ENCODE results near the gene AEBP1. TPM values are rescaled to one million over a fixed set of nuclear protein-coding genes. Genes with fewer than 3 reads are reported as not detected.

AEBP1 gene
- total and polyA plus RNA-seq, 9 of the 15 experiments (the other 6 are each of a cell fraction or from before 2014, with no cell fraction given), result 0.03 to 0.78 (median 0.30) TPM; not detected in 2

DNA sequence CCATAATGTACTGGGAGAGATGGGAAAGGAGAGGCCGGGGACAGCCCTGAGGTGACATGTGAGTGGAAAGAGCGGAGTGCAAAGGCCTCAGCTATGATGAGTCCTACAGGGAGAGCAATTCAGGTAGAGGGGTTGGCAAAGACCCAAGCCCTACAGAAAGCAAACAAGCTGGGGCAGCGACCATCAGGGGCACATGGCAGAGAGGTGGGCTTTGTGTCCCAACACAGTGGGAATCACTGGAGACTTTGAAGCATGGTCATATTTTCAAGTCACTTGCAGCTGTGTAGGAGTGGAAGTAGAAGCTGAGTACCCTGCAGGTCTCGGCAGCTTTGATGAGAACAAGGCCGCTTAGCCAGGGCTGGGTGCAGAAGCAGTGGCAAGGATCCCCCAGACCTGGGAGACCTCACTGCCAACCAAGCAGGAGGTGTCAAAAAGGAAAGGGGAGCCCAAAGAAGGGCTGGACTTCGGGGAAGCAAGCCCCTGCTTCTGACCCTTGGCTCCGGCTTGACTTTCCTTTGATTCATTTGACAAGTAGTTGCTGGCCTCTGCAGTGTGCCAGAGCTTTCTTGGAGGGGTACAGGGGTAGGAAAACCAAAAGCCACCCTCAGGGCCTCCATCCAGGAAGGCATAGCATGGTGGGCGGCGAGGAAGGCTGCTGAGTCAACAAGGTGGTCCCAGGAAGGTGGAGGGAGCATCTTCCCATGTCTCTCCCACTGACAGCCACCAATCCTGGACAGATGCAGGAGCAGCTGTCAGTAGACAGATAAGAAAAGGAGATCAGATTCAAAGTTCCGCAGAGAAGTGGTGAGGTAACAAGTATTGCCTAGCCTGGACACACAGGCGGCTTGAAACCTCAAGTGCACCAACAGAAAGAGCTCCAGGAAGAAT is 36.8 kb upstream of the AEBP1 start:
- no peaks in the 10 kb centered on the region for H3K9me3 ChIP-seq (replicated peaks; ENCODE audit: control insufficient read depth, insufficient read depth, low read depth, low read length)
- H4K20me1 ChIP-seq (replicated peaks; ENCODE audit: control insufficient read depth, insufficient read depth, low read length), result peaks cover 10% of the 10 kb centered on the region; the same call in 1 of the 2 replicates
- no peak overlapping the region for H2AFZ ChIP-seq (ENCODE audit: low read depth, low read length)
- no peak overlapping the region for H3K27ac ChIP-seq (ENCODE audit: extremely low read depth, low read depth, low read length)
- CTCF ChIA-PET (ENCODE audit: low intra/inter-chr PET ratio), result no interaction called here
- in situ Hi-C loops (cut with MboI) (no loop called here), intact Hi-C loops (cut with micrococcal nuclease) (loop anchor here (5.0 kb wide), 1 partner anchor 45 kb away; no protein-coding TSS in a partner anchor)
- H3K27me3 ChIP-seq (ENCODE audit: control insufficient read depth in 2 of 2, insufficient read depth in 2 of 2, low read length in 2 of 2), result peaks cover 0 to 14% of the 10 kb centered on the region in 2 experiments; a peak in 2 of 5 replicates
- H3K79me2 ChIP-seq (ENCODE audit: control insufficient read depth, insufficient read depth, low read length), result no peaks in the 10 kb centered on the region
- peaks cover 4% of the 10 kb centered on the region for H3K9me1 ChIP-seq (ENCODE audit: control insufficient read depth, insufficient read depth, low read length)
- DNase-seq (ENCODE audit: extremely low read depth in 1 of 4, low spot score in 3 of 4) (peak in 1 of 4 experiments; percentile 51), ATAC-seq (peak; percentile 26), FAIRE-seq (peak; percentile 70)
- WGBS (ENCODE audit: insufficient coverage, low coverage, missing lambda C conversion rate), result 13% methylated on average over 11 of the region's 11 CpGs
- no peak overlapping the region for H3K4me3 ChIP-seq
- no peaks in the 10 kb centered on the region for H3K36me3 ChIP-seq (ENCODE audit: control insufficient read depth, insufficient read depth, low read length)
- H3K4me2 ChIP-seq (ENCODE audit: insufficient read depth, low read length), result no peak overlapping the region
- peak overlapping the region in 1 of 2 experiments; percentile 78; a peak in 1 of 4 replicates for H3K9ac ChIP-seq (ENCODE audit: insufficient read depth in 1 of 2, low read depth in 2 of 2, low read length in 2 of 2)
- POLR2A ChIA-PET, result interaction anchor here (0.6 to 2.5 kb wide), 11 partner anchors 8 to 276 kb away, joined by 3 to 6 read pairs (median 3); partner anchors contain the start of gene YKT6
- H3K4me1 ChIP-seq (replicated peaks in 1 of 2; ENCODE audit: control insufficient read depth in 2 of 2, insufficient read depth in 2 of 2, low read length in 2 of 2), result peaks cover 6 to 36% of the 10 kb centered on the region in 2 experiments; a peak in 3 of 5 replicates
- no TSS peak for BruUV-seq (replicated peaks)
- TF ChIP-seq KDM1A (IDR thresholded peaks at IDR 0.05), result peak in 1 of 2 experiments; percentile 39; a peak in 1 of 4 replicates
- no peak for TF ChIP-seq ZNF165 (CRISPR knock-in tag; IDR thresholded peaks at IDR 0.05; ENCODE audit: borderline replicate concordance)
- TF ChIP-seq DDX20 (tag; IDR thresholded peaks at IDR 0.05; ENCODE audit: low read depth), result no peak
- TF ChIP-seq ERF (CRISPR knock-in tag; IDR thresholded peaks at IDR 0.05), result 0 out of 2 replicates have a peak, but pooled peaks have one; percentile 29
- no peak for TF ChIP-seq BCL6 (CRISPR knock-in tag; IDR thresholded peaks at IDR 0.05)
- TF ChIP-seq ZFX (CRISPR knock-in tag; IDR thresholded peaks at IDR 0.05), result no peak
- 0 out of 2 replicates have a peak, but pooled peaks have one; percentile 13 for TF ChIP-seq ZNF764 (CRISPR knock-in tag; IDR thresholded peaks at IDR 0.05; ENCODE audit: low read depth)
- TF ChIP-seq ELF2 (CRISPR knock-in tag; IDR thresholded peaks at IDR 0.05), result no peak
- TF ChIP-seq POLR2AphosphoS5 (IDR thresholded peaks at IDR 0.05; ENCODE audit: control insufficient read depth, insufficient read depth, low read depth, low read length), result 0 out of 2 replicates have a peak, but pooled peaks have one; percentile 8
- peak; percentile 49; the same call in 1 of the 2 replicates for TF ChIP-seq TEAD4 (IDR thresholded peaks at IDR 0.05; ENCODE audit: low read length)
- no peak for TF ChIP-seq TEAD4 (CRISPR knock-in tag; IDR thresholded peaks at IDR 0.05; ENCODE audit: borderline replicate concordance)
- TF ChIP-seq RCOR1 (IDR thresholded peaks at IDR 0.05; ENCODE audit: borderline replicate concordance in 1 of 2, low read depth in 2 of 2, low read length in 2 of 2), result peak in 1 of 2 experiments; percentile 64; a peak in 1 of 4 replicates
- TF ChIP-seq ZNF76 (CRISPR knock-in tag; IDR thresholded peaks at IDR 0.05; ENCODE audit: borderline replicate concordance), result no peak
- peak; percentile 42; the same call in 1 of the 2 replicates for TF ChIP-seq ARID1B (IDR thresholded peaks at IDR 0.05)
- TF ChIP-seq MEIS2 (IDR thresholded peaks at IDR 0.05; ENCODE audit: partially characterized antibody), result peak; percentile 33
- no peak for TF ChIP-seq U2AF2 (optimal IDR thresholded peaks at IDR 0.05; ENCODE audit: low read depth, low read length)
- TF ChIP-seq, protein P1, sequence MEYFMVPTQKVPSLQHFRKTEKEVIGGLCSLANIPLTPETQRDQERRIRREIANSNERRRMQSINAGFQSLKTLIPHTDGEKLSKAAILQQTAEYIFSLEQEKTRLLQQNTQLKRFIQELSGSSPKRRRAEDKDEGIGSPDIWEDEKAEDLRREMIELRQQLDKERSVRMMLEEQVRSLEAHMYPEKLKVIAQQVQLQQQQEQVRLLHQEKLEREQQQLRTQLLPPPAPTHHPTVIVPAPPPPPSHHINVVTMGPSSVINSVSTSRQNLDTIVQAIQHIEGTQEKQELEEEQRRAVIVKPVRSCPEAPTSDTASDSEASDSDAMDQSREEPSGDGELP (CRISPR knock-in tag; IDR thresholded peaks at IDR 0.05; ENCODE audit: borderline replicate concordance), result peak; percentile 69
- TF ChIP-seq, protein P2, sequence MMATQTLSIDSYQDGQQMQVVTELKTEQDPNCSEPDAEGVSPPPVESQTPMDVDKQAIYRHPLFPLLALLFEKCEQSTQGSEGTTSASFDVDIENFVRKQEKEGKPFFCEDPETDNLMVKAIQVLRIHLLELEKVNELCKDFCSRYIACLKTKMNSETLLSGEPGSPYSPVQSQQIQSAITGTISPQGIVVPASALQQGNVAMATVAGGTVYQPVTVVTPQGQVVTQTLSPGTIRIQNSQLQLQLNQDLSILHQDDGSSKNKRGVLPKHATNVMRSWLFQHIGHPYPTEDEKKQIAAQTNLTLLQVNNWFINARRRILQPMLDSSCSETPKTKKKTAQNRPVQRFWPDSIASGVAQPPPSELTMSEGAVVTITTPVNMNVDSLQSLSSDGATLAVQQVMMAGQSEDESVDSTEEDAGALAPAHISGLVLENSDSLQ (IDR thresholded peaks at IDR 0.05), result peak; percentile 42; the same call in 1 of the 2 replicates
- TF ChIP-seq BRF1 (IDR thresholded peaks at IDR 0.05; ENCODE audit: borderline replicate concordance, extremely low read depth, insufficient read length), result no peak
- TF ChIP-seq POLR2A (conservative IDR thresholded peaks at IDR 0.05), result peak; percentile 39
- TF ChIP-seq CBFA2T3 (IDR thresholded peaks at IDR 0.05), result peak; percentile 64
- 0 out of 2 replicates have a peak, but pooled peaks have one; percentile 28 for TF ChIP-seq CBFA2T2 (conservative IDR thresholded peaks at IDR 0.05)
